Measurements from ENCODE around the gene SETBP1. TPM values are rescaled to one million over a fixed set of nuclear protein-coding genes. Genes with fewer than 3 reads are reported as not detected.

SETBP1 gene
- total RNA-seq, 1 donor from 2014 or later = 13.6 TPM

- Histone ChIP-seq H3K9ac (ENCODE audit: low read depth in 1 of 3, low read length in 3 of 3) (no peak overlapping the region), H3K27ac (ENCODE audit: low read depth, low read length) (no peak overlapping the region), H3K4me1 (ENCODE audit: control insufficient read depth in 3 of 3, insufficient read depth in 3 of 3, low read length in 3 of 3) (peaks cover 37 to 79% (median 57%) of the 10 kb centered on the region in 3 donors), H3K27me3 (ENCODE audit: control insufficient read depth in 3 of 3, insufficient read depth in 3 of 3, low read length in 3 of 3) (no peaks in the 10 kb centered on the region), H3K36me3 (ENCODE audit: control insufficient read depth in 3 of 3, insufficient read depth in 3 of 3, low read length in 3 of 3) (no peaks in the 10 kb centered on the region), H3K4me3 (ENCODE audit: low read length in 3 of 3) (no peak overlapping the region), H3K9me3 (ENCODE audit: control insufficient read depth in 3 of 3, low read length in 3 of 3) (no peaks in the 10 kb centered on the region)
These were observed 6.7 kb downstream of the SETBP1 start for GRCh38 chr18:44687421-44687820.

DNA sequence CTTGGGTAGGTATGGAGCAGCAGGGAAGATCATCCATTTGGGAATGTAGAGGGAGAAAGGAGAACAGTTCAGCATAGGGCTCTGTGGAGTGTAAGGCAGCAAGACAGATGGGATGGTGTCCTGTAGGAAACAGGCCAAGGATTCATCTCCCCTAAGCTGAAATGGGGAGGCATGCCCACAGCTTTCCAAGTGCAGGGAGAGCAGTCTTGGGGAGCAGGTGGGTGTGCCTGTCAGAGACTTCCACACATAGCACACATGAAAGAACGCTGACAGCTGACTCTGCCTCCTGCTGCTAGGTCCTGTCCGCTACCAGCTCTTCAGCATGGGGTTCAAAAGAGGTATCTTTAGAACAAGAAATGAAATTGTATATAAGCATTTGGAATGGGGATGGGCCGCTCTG, 9.0 kb downstream of the SETBP1 start:
- no peak overlapping the region for H3K27ac ChIP-seq (ENCODE audit: low read depth, low read length)
- no peaks in the 10 kb centered on the region for H3K36me3 ChIP-seq (ENCODE audit: control insufficient read depth in 3 of 3, insufficient read depth in 3 of 3, low read length in 3 of 3)
- H3K4me1 ChIP-seq (ENCODE audit: control insufficient read depth in 3 of 3, insufficient read depth in 3 of 3, low read length in 3 of 3) = peaks cover 21 to 69% (median 40%) of the 10 kb centered on the region in 3 donors
- no peak overlapping the region for H3K9ac ChIP-seq (ENCODE audit: low read depth in 1 of 3, low read length in 3 of 3)
- no peaks in the 10 kb centered on the region for H3K9me3 ChIP-seq (ENCODE audit: control insufficient read depth in 3 of 3, low read length in 3 of 3)
- H3K27me3 ChIP-seq (ENCODE audit: control insufficient read depth in 3 of 3, insufficient read depth in 3 of 3, low read length in 3 of 3) = no peaks in the 10 kb centered on the region
- H3K4me3 ChIP-seq (ENCODE audit: low read length in 3 of 3) = no peak overlapping the region

DNA sequence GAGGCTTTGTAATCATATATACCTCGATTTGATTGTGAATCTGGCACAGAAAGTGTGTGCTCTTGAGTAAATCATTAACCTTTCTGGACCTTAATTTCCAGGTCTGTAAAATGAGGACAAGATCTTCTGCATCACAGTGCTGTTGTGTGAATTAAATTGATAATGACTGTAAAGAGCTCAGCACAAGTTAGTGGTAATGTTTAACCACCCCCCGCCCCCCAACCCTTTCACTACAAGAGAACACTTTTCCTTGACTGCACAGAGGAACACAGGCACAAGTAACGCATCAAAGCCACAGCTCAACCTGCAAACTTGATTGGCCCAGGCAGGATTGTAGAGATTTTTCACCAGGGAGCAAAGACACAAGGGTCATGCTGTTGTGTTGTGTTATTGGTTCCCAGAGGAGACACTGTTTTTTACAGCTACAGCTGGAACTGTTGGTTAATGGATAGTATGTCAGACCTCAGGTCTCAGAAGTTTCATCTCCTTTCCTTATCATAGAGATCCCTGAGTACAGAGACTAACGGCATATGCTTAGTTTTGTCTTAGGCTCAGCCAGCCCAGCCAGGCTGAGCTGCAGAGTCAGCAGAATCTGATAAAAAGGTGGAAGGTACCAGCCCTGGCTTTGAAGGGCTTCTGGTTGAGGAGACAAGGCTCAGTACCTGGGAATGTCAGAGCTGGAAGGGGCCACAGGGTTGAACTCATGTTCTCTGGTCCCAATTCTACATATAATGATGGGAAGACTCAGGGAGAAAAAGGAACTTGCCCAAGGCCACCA, 10.6 kb downstream of the SETBP1 start:
- Histone ChIP-seq H3K27me3 (ENCODE audit: control insufficient read depth in 3 of 3, insufficient read depth in 3 of 3, low read length in 3 of 3) (no peaks in the 10 kb centered on the region), H3K4me1 (ENCODE audit: control insufficient read depth in 3 of 3, insufficient read depth in 3 of 3, low read length in 3 of 3) (peaks cover 18 to 61% (median 29%) of the 10 kb centered on the region in 3 donors), H3K4me3 (ENCODE audit: low read length in 3 of 3) (no peak overlapping the region), H3K9ac (ENCODE audit: low read depth in 1 of 3, low read length in 3 of 3) (no peak overlapping the region), H3K36me3 (ENCODE audit: control insufficient read depth in 3 of 3, insufficient read depth in 3 of 3, low read length in 3 of 3) (no peaks in the 10 kb centered on the region), H3K9me3 (ENCODE audit: control insufficient read depth in 3 of 3, low read length in 3 of 3) (no peaks in the 10 kb centered on the region), H3K27ac (ENCODE audit: low read depth, low read length) (no peak overlapping the region)

DNA sequence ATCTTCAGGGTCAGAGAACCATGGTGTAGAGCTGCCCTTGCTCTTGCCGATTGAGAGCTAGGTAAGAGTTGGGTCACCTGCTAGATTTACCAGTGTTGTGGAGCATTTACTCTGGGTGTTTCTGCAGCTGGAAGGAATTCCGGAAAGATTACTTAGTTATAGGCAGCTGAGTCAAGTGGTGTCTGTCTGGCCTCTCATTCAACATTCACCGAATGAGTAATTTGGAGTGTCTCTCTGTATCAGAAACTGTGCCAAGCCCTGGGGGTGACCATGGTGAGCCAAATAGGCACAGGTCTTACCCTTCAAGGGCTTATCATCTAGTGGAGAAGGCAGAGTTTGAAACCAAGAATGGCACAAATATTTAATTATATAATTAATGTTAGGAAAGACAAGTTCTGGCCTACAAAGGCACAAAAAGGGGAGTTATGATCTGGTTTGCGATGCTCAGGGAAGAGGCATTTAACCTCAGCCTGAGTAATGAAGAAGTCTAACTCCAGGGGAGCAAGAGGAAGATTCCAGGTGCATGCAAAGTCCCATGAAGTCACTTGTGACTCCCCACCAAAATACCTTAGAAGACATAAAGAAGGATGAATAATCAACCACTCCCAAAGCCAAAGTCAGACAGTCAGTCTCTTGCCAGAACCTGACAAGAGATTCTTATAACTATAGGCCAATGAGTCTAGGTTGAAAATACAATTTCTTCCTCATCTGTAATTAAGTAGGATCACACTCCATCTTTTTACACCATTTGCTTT, 12.5 kb downstream of the SETBP1 start:
- H3K9ac ChIP-seq (ENCODE audit: low read depth in 1 of 3, low read length in 3 of 3) = no peak overlapping the region
- H3K9me3 ChIP-seq (ENCODE audit: control insufficient read depth in 3 of 3, low read length in 3 of 3) = no peaks in the 10 kb centered on the region
- H3K4me1 ChIP-seq (ENCODE audit: control insufficient read depth in 3 of 3, insufficient read depth in 3 of 3, low read length in 3 of 3) = peaks cover 21 to 60% (median 37%) of the 10 kb centered on the region in 3 donors
- no peaks in the 10 kb centered on the region for H3K36me3 ChIP-seq (ENCODE audit: control insufficient read depth in 3 of 3, insufficient read depth in 3 of 3, low read length in 3 of 3)
- no peaks in the 10 kb centered on the region for H3K27me3 ChIP-seq (ENCODE audit: control insufficient read depth in 3 of 3, insufficient read depth in 3 of 3, low read length in 3 of 3)
- no peak overlapping the region for H3K4me3 ChIP-seq (ENCODE audit: low read length in 3 of 3)
- no peak overlapping the region for H3K27ac ChIP-seq (ENCODE audit: low read depth, low read length)

DNA sequence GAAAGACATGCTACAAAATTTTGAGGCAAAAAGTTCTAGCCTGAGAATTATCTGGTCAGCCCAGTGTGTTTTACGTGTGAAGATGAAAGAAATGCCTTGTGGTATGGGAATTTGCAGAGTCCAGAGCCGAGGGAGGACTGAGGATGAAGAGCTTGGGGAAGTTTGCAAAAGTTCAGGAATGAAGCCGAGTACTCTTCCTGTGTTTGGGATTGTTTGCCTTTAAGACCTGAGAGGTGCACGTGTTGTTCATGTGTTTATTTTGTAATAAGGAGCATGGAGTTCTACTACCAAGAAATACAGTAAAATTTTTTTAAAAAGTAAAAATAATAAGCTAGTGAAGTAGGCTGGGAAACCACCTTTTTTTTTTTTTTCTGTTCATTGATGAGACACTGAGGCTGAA, 14.8 kb downstream of the SETBP1 start:
- Histone ChIP-seq H3K9ac (ENCODE audit: low read depth in 1 of 3, low read length in 3 of 3) (no peak overlapping the region), H3K27ac (ENCODE audit: low read depth, low read length) (no peak overlapping the region), H3K9me3 (ENCODE audit: control insufficient read depth in 3 of 3, low read length in 3 of 3) (no peaks in the 10 kb centered on the region), H3K4me1 (ENCODE audit: control insufficient read depth in 3 of 3, insufficient read depth in 3 of 3, low read length in 3 of 3) (peaks cover 33 to 52% (median 38%) of the 10 kb centered on the region in 3 donors), H3K27me3 (ENCODE audit: control insufficient read depth in 3 of 3, insufficient read depth in 3 of 3, low read length in 3 of 3) (no peaks in the 10 kb centered on the region), H3K4me3 (ENCODE audit: low read length in 3 of 3) (no peak overlapping the region), H3K36me3 (ENCODE audit: control insufficient read depth in 3 of 3, insufficient read depth in 3 of 3, low read length in 3 of 3) (no peaks in the 10 kb centered on the region)

GRCh38 chr18:44696892-44697291, 16.2 kb downstream of the SETBP1 start:
- Histone ChIP-seq H3K9me3 (ENCODE audit: control insufficient read depth in 3 of 3, low read length in 3 of 3) (no peaks in the 10 kb centered on the region), H3K27me3 (ENCODE audit: control insufficient read depth in 3 of 3, insufficient read depth in 3 of 3, low read length in 3 of 3) (no peaks in the 10 kb centered on the region), H3K4me1 (ENCODE audit: control insufficient read depth in 3 of 3, insufficient read depth in 3 of 3, low read length in 3 of 3) (peaks cover 43 to 55% (median 48%) of the 10 kb centered on the region in 3 donors), H3K36me3 (ENCODE audit: control insufficient read depth in 3 of 3, insufficient read depth in 3 of 3, low read length in 3 of 3) (peaks cover 0 to 2% (median 0%) of the 10 kb centered on the region in 3 donors), H3K27ac (ENCODE audit: low read depth, low read length) (peak overlapping the region; percentile 19), H3K9ac (ENCODE audit: low read depth in 1 of 3, low read length in 3 of 3) (peak overlapping the region; percentile 29 to 52 (median 45)), H3K4me3 (ENCODE audit: low read length in 3 of 3) (peak overlapping the region; percentile 1 to 62 (median 2))

DNA sequence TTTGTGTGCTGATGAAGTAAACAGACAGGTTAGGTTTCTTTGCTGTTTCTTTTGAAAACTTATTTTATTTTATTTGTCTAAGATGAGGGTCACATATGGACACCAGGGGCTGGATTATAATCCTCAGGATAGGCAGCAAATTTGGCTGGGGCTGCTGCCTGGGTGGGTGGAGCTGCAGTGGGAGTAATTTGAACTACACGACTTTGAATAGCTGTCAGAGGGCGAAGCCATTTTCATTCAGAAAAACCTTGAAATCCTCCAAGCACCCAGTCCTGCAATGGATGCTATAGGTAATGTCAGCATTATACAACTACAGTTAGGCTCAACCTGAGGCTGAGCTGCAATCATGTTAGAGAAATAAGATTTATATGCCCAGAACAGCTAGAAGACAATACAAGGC, 16.6 kb downstream of the SETBP1 start:
- H3K27ac ChIP-seq (ENCODE audit: low read depth, low read length) = peak overlapping the region; percentile 19
- peak overlapping the region in 1 of 3 donors; percentile 2 for H3K4me3 ChIP-seq (ENCODE audit: low read length in 3 of 3)
- peak overlapping the region; percentile 29 to 52 (median 45) for H3K9ac ChIP-seq (ENCODE audit: low read depth in 1 of 3, low read length in 3 of 3)
- H3K9me3 ChIP-seq (ENCODE audit: control insufficient read depth in 3 of 3, low read length in 3 of 3) = no peaks in the 10 kb centered on the region
- peaks cover 0 to 2% (median 0%) of the 10 kb centered on the region in 3 donors for H3K36me3 ChIP-seq (ENCODE audit: control insufficient read depth in 3 of 3, insufficient read depth in 3 of 3, low read length in 3 of 3)
- no peaks in the 10 kb centered on the region for H3K27me3 ChIP-seq (ENCODE audit: control insufficient read depth in 3 of 3, insufficient read depth in 3 of 3, low read length in 3 of 3)
- H3K4me1 ChIP-seq (ENCODE audit: control insufficient read depth in 3 of 3, insufficient read depth in 3 of 3, low read length in 3 of 3) = peaks cover 43 to 53% (median 48%) of the 10 kb centered on the region in 3 donors

DNA sequence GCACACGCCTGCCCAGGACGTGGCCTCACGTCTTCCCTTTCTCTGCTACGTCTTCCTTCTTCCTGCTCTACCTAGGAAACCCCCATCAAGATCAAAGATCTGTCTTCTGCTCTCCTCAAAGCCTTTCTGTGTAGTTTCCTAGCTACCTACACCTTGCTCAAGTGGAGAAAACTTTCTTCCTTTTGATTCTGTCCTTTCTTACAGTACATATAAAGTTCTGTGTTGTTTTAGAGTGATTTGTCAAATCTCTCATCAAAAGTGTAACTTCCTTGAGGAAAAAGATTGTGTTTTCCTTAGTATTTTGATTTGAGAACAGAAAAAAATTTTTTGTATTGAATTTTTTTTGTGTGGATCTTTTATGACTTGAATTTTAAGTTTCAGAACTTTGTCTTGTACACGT, 17.8 kb downstream of the SETBP1 start:
- Histone ChIP-seq H3K4me1 (ENCODE audit: control insufficient read depth in 3 of 3, insufficient read depth in 3 of 3, low read length in 3 of 3) (peaks cover 42 to 48% (median 48%) of the 10 kb centered on the region in 3 donors), H3K9me3 (ENCODE audit: control insufficient read depth in 3 of 3, low read length in 3 of 3) (no peaks in the 10 kb centered on the region), H3K36me3 (ENCODE audit: control insufficient read depth in 3 of 3, insufficient read depth in 3 of 3, low read length in 3 of 3) (peaks cover 0 to 2% (median 0%) of the 10 kb centered on the region in 3 donors), H3K4me3 (ENCODE audit: low read length in 3 of 3) (no peak overlapping the region), H3K27me3 (ENCODE audit: control insufficient read depth in 3 of 3, insufficient read depth in 3 of 3, low read length in 3 of 3) (no peaks in the 10 kb centered on the region), H3K27ac (ENCODE audit: low read depth, low read length) (no peak overlapping the region), H3K9ac (ENCODE audit: low read depth in 1 of 3, low read length in 3 of 3) (no peak overlapping the region)

DNA sequence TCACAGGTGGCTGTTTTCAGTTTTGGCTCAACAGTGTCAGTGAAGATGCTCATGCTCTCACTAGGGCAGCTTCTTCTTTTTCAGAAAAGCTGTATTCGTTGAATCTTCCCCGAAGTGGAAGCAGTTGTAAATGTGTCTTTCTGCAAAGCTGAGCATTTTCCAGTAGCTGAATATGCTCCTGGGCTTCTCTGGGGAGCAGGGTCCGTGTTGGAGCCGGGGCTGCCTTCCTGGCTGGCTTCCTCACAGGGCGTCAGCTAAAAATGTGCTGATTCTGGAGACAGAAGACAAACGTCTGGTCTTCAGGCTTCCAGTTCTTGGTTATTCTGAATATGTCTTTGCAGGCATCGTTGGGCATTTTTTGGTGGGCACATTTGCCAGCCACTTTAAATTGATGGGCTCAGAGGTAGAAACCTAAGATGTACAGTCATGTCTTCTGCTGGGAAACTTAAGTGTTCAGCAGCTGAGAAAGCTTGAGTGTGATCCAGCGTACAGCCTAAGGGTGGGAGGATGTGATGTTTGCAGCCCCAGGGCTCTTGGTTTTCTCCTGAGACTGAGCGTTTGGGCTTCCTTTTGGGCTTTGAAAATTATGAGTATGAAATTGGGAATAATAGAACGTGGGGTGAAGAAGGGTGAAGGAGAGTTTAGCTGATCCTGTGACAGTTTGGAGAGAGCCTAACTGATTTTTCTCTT, 19.0 kb downstream of the SETBP1 start:
- peak overlapping the region; percentile 28 for H3K27ac ChIP-seq (ENCODE audit: low read depth, low read length)
- H3K4me1 ChIP-seq (ENCODE audit: control insufficient read depth in 3 of 3, insufficient read depth in 3 of 3, low read length in 3 of 3) = peaks cover 48 to 49% (median 48%) of the 10 kb centered on the region in 3 donors
- no peaks in the 10 kb centered on the region for H3K27me3 ChIP-seq (ENCODE audit: control insufficient read depth in 3 of 3, insufficient read depth in 3 of 3, low read length in 3 of 3)
- no peaks in the 10 kb centered on the region for H3K9me3 ChIP-seq (ENCODE audit: control insufficient read depth in 3 of 3, low read length in 3 of 3)
- H3K9ac ChIP-seq (ENCODE audit: low read depth in 1 of 3, low read length in 3 of 3) = no peak overlapping the region
- peaks cover 0 to 2% (median 0%) of the 10 kb centered on the region in 3 donors for H3K36me3 ChIP-seq (ENCODE audit: control insufficient read depth in 3 of 3, insufficient read depth in 3 of 3, low read length in 3 of 3)
- peak overlapping the region in 1 of 3 donors; percentile 34 for H3K4me3 ChIP-seq (ENCODE audit: low read length in 3 of 3)

Data from skeletal muscle tissue (tissue), 4 donors.